ENCODE results near the gene AIPL1. TPM values are rescaled to one million over a fixed set of nuclear protein-coding genes. Genes with fewer than 3 reads are reported as not detected.

AIPL1 gene
- total and polyA plus RNA-seq, 4 donors, result not detected

DNA sequence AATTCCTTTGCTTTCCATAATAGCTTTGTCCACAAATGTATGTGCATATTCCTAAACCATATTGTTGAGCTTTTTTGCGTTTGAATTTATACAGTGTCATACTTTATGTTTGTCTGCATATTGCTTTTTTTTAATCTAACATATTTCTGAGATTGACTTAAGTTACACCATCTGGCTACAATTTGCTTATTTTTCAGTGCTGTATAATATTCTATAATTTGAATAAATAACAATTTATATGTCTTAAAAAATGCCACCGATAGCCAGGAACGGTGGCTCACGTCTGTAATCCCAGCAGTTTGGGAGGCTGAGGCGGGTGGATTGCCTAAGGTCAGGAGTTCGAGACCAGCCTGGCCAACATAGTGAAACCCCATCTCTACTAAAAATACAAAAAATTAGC, 7.9 kb upstream of the AIPL1 start:
- peaks cover 0 to 3% (median 0%) of the 10 kb centered on the region in 4 donors for H3K36me3 ChIP-seq (ENCODE audit: control insufficient read depth in 4 of 4, insufficient read depth in 4 of 4, low read length in 4 of 4)
- no peak overlapping the region for H3K27ac ChIP-seq (ENCODE audit: low read depth in 1 of 2, low read length in 1 of 2)
- DNase-seq (no peak), ATAC-seq (ENCODE audit: insufficient read depth, low FRiP score) (no peak)
- peaks cover 0 to 24% (median 0%) of the 10 kb centered on the region in 5 donors for H3K4me1 ChIP-seq (ENCODE audit: control insufficient read depth in 5 of 5, insufficient read depth in 5 of 5, low read length in 5 of 5)
- peaks cover 0 to 3% (median 0%) of the 10 kb centered on the region in 3 donors for H3K27me3 ChIP-seq (ENCODE audit: control insufficient read depth in 3 of 3, insufficient read depth in 3 of 3, low read length in 2 of 3)
- H3K4me3 ChIP-seq, result no peak overlapping the region
- H3K9ac ChIP-seq (ENCODE audit: insufficient read depth in 1 of 2, low read length in 2 of 2), result no peak overlapping the region
- TF ChIP-seq, protein P1, sequence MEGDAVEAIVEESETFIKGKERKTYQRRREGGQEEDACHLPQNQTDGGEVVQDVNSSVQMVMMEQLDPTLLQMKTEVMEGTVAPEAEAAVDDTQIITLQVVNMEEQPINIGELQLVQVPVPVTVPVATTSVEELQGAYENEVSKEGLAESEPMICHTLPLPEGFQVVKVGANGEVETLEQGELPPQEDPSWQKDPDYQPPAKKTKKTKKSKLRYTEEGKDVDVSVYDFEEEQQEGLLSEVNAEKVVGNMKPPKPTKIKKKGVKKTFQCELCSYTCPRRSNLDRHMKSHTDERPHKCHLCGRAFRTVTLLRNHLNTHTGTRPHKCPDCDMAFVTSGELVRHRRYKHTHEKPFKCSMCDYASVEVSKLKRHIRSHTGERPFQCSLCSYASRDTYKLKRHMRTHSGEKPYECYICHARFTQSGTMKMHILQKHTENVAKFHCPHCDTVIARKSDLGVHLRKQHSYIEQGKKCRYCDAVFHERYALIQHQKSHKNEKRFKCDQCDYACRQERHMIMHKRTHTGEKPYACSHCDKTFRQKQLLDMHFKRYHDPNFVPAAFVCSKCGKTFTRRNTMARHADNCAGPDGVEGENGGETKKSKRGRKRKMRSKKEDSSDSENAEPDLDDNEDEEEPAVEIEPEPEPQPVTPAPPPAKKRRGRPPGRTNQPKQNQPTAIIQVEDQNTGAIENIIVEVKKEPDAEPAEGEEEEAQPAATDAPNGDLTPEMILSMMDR (IDR thresholded peaks at IDR 0.05; ENCODE audit: control extremely low read depth, extremely low read depth), result no peak
- 62 to 63% methylated on average over 6 of the region's 6 CpGs for WGBS, 2 donors
- no peaks in the 10 kb centered on the region for H3K9me3 ChIP-seq (ENCODE audit: control insufficient read depth in 4 of 4, insufficient read depth in 3 of 4, low read length in 3 of 4)

- Histone ChIP-seq H3K36me3 (ENCODE audit: control insufficient read depth in 4 of 4, insufficient read depth in 4 of 4, low read length in 4 of 4) (no peaks in the 10 kb centered on the region), H3K9ac (ENCODE audit: insufficient read depth in 1 of 2, low read length in 2 of 2) (no peak overlapping the region), H3K4me1 (ENCODE audit: control insufficient read depth in 5 of 5, insufficient read depth in 5 of 5, low read length in 5 of 5) (peaks cover 0 to 9% (median 0%) of the 10 kb centered on the region in 5 donors), H3K9me3 (ENCODE audit: control insufficient read depth in 4 of 4, insufficient read depth in 3 of 4, low read length in 3 of 4) (no peaks in the 10 kb centered on the region), H3K27me3 (ENCODE audit: control insufficient read depth in 3 of 3, insufficient read depth in 3 of 3, low read length in 2 of 3) (peaks cover 0 to 7% (median 6%) of the 10 kb centered on the region in 3 donors), H3K27ac (ENCODE audit: low read depth in 1 of 2, low read length in 1 of 2) (no peak overlapping the region), H3K4me3 (no peak overlapping the region)
- no peak for ATAC-seq (ENCODE audit: insufficient read depth, low FRiP score)
- TF ChIP-seq, protein P1 (IDR thresholded peaks at IDR 0.05; ENCODE audit: control extremely low read depth, extremely low read depth), result no peak
- WGBS, 2 donors, result 58 to 63% methylated on average over 4 of the region's 4 CpGs
- DNase-seq, result no peak
Observed at GRCh38 chr17:6439951-6440350, 5.0 kb upstream of the AIPL1 start.

DNA sequence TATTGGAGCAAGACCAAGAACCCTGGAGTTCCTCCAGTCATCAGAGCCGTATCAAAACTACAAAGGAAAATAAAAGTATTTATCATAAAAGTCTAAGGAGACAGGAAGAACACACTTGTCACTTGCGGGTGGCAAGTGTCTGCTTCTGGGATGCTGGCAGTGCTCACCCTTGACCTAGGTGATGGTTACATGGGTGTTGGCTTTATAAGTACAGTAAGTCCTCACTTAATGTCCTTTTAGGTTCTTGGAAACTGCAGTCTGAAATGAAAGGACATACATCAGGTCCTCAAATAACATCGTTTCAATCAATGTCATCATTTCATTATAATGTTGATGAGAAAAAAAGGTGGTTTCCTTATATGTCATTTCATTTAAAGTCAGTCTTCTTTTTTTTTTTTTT, 3.0 kb upstream of the AIPL1 start:
- ATAC-seq (ENCODE audit: insufficient read depth, low FRiP score), result no peak

More for the DNA sequence above, 3.0 kb upstream of the AIPL1 start:
- H3K27ac ChIP-seq (ENCODE audit: low read depth in 1 of 2, low read length in 1 of 2), result no peak overlapping the region
- peaks cover 0 to 7% (median 6%) of the 10 kb centered on the region in 3 donors for H3K27me3 ChIP-seq (ENCODE audit: control insufficient read depth in 3 of 3, insufficient read depth in 3 of 3, low read length in 2 of 3)
- H3K9me3 ChIP-seq (ENCODE audit: control insufficient read depth in 4 of 4, insufficient read depth in 3 of 4, low read length in 3 of 4), result no peaks in the 10 kb centered on the region
- H3K4me1 ChIP-seq (ENCODE audit: control insufficient read depth in 5 of 5, insufficient read depth in 5 of 5, low read length in 5 of 5), result no peaks in the 10 kb centered on the region
- H3K36me3 ChIP-seq (ENCODE audit: control insufficient read depth in 4 of 4, insufficient read depth in 4 of 4, low read length in 4 of 4), result no peaks in the 10 kb centered on the region
- H3K9ac ChIP-seq (ENCODE audit: insufficient read depth in 1 of 2, low read length in 2 of 2), result no peak overlapping the region
- 56 to 74% methylated on average over 3 of the region's 3 CpGs for WGBS, 2 donors
- TF ChIP-seq, protein P1 (IDR thresholded peaks at IDR 0.05; ENCODE audit: control extremely low read depth, extremely low read depth), result no peak
- no peak for DNase-seq
- no peak overlapping the region for H3K4me3 ChIP-seq

Measured in lung (tissue), 12 donors.